Measurements from ENCODE around the gene SELE.

- TF ChIP-seq CTCF (IDR thresholded peaks at IDR 0.05) (no peak), POLR2A (IDR thresholded peaks at IDR 0.05) (no peak)
Measured at GRCh38 chr1:169707912-169708604, 25.8 kb downstream of the SELE start.
